Progenitor cell of endocrine pancreas (in vitro differentiated cells): Measurements from ENCODE around the gene PXDN. TPM values are rescaled to one million over a fixed set of nuclear protein-coding genes. Genes with fewer than 3 reads are reported as not detected.

ENCODE experiments used
- DNase-seq: peaks from one replicate; pipeline ENCODE4 v3.0.0; 2021; ENCODE audit warnings: low spot score; ENCODE audit not compliant: unreplicated experiment
- H3K27ac Mint-ChIP-seq: 2 replicates; pipeline ENCODE4 v1.8.0; 2021; ENCODE audit warnings: mild to moderate bottlenecking, moderate library complexity, mixed read lengths
- H3K27me3 Mint-ChIP-seq: 2 replicates; pipeline ENCODE4 v1.8.0; 2021; ENCODE audit warnings: mixed read lengths
- H3K36me3 Mint-ChIP-seq: 2 replicates; pipeline ENCODE4 v1.8.0; 2022; ENCODE audit warnings: mixed read lengths; ENCODE audit not compliant: insufficient read depth
- H3K4me1 Mint-ChIP-seq: 2 replicates; pipeline ENCODE4 v1.8.0; 2021; ENCODE audit warnings: low read depth, mixed read lengths
- H3K4me3 Mint-ChIP-seq: 2 replicates; pipeline ENCODE4 v1.8.0; 2021; ENCODE audit warnings: low read depth, mild to moderate bottlenecking, moderate library complexity, mixed read lengths
- H3K9me3 Mint-ChIP-seq: 2 replicates; pipeline ENCODE4 v1.8.0; 2021; ENCODE audit warnings: low read depth, mixed read lengths
- CTCF ChIP-seq: fragments of 200-600 bp; sonication (generic); IDR thresholded peaks from one replicate; pipeline ENCODE4 v1.5.0; 2021; ENCODE audit warnings: antibody characterized with exemption, mild to moderate bottlenecking; ENCODE audit not compliant: unreplicated experiment
- total RNA-seq: library from RNA; stranded (reverse); gene quantifications from 2 replicates; pipeline ENCODE4 v1.2.1, GENCODE V29; 2021

PXDN gene
- total RNA-seq, 1 donor from 2014 or later: 256 TPM

GRCh38 chr2:1601471-1602277, 142.6 kb downstream of the PXDN start:
- TF ChIP-seq CTCF: no peak
- Mint-ChIP-seq H3K4me3 (no peak overlapping the region), H3K9me3 (no peaks in the 10 kb centered on the region), H3K27ac (peak overlapping the region; percentile 25), H3K36me3 (no peaks in the 10 kb centered on the region), H3K27me3 (peaks cover 4% of the 10 kb centered on the region), H3K4me1 (no peaks in the 10 kb centered on the region)
- DNase-seq: no peak

- no peak overlapping the region for H3K4me3 Mint-ChIP-seq
Observed at GRCh38 chr2:1601067-1601412, 143.3 kb downstream of the PXDN start.

GRCh38 chr2:1600191-1601066, 143.9 kb downstream of the PXDN start:
- no peaks in the 10 kb centered on the region for H3K36me3 Mint-ChIP-seq
- H3K9me3 Mint-ChIP-seq: no peaks in the 10 kb centered on the region
- TF ChIP-seq CTCF: no peak
- peaks cover 4% of the 10 kb centered on the region for H3K27me3 Mint-ChIP-seq
- H3K27ac Mint-ChIP-seq: no peak overlapping the region
- no peak for DNase-seq
- H3K4me3 Mint-ChIP-seq: no peak overlapping the region
- no peaks in the 10 kb centered on the region for H3K4me1 Mint-ChIP-seq

More at GRCh38 chr2:1601067-1601412, 143.3 kb downstream of the PXDN start:
- no peak for DNase-seq
- Mint-ChIP-seq H3K27ac (no peak overlapping the region), H3K36me3 (no peaks in the 10 kb centered on the region), H3K9me3 (no peaks in the 10 kb centered on the region), H3K27me3 (peaks cover 4% of the 10 kb centered on the region), H3K4me1 (no peaks in the 10 kb centered on the region)
- TF ChIP-seq CTCF: no peak

- no peaks in the 10 kb centered on the region for H3K36me3 Mint-ChIP-seq
- no peaks in the 10 kb centered on the region for H3K9me3 Mint-ChIP-seq
- DNase-seq: no peak
- H3K4me3 Mint-ChIP-seq: no peak overlapping the region
- no peak overlapping the region for H3K27ac Mint-ChIP-seq
- peaks cover 4% of the 10 kb centered on the region for H3K27me3 Mint-ChIP-seq
- TF ChIP-seq CTCF: no peak
- H3K4me1 Mint-ChIP-seq: no peaks in the 10 kb centered on the region
Observed at GRCh38 chr2:1599301-1600085, 144.8 kb downstream of the PXDN start.

- Mint-ChIP-seq H3K9me3 (no peaks in the 10 kb centered on the region), H3K27ac (no peak overlapping the region), H3K36me3 (no peaks in the 10 kb centered on the region), H3K27me3 (peaks cover 6% of the 10 kb centered on the region), H3K4me1 (no peaks in the 10 kb centered on the region), H3K4me3 (no peak overlapping the region)
- no peak for TF ChIP-seq CTCF
- no peak for DNase-seq
Observed at GRCh38 chr2:1598800-1599199, 145.5 kb downstream of the PXDN start.
